Activated T-helper 9 cell treated with anti-CD3 and anti-CD28 coated beads, Interleukin-2, amount 50 U/mL, for 16 hours (primary cell): Measurements from ENCODE around the gene APOBEC3A.
"Not testable (repeated sequence)": the region's sequence is repeated elsewhere in the genome, so short reads cannot be mapped to it uniquely, and the experiment has no call there.

Experiments used
- DNase-seq: peaks from one replicate; pipeline ENCODE4 v3.0.0-alpha.2; 2020; ENCODE audit warnings: low read depth

APOBEC3A gene

DNA sequence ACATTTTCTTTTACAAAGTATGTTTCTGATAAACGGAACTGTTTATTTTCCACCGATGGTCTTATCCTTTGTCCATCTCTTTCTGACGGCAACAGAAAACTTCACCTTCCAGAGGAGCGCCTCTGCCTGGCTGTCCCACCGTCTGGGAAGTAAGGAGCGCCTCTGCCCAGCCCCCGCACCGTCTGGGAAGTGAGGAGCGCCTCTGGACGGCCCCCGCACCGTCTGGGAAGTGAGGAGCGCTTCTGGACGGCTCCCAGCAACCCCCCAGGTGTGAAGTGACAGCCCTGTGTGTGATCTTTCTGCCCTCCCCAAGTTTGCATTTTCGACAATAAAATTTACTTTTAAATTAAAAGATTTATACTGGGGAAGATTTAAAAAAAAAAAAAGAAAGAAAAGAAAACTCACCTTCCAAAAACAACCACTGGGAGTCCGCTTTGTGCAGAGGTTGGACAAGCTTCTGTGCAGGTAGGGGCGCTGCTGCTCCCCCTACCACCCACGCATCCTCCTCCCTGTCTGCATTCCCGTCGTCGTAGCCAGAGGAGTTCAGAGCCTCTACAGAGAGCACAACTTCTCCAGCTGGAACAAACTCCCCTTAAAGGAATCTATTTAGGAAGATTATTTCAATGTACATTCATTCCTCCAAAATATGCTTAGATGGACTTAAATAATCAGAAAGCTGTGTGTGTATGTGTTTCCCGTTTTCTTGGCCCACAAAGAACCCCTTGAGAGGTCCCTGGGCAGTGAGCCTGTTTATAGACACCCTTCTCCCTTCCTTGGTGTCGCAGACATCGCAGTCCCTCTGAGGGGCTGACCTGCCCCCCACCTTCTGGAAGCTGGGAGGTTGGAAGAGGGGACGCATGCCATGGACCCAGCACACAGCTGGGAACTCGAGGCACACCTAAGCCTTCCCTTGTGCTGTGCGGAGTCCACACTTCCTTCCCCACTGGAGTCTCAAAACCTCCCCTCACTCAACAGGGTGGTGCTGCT is 23.9 kb downstream of the APOBEC3A start:
- no peak for DNase-seq

- peak; percentile 56 for DNase-seq
Observed at GRCh38 chr22:38981992-38982927, 24.9 kb downstream of the APOBEC3A start, which contains the start of gene APOBEC3B. APOBEC3B (plus strand) TSS chr22:38982347; CDS start chr22:38982454, 107 bp downstream.

DNA sequence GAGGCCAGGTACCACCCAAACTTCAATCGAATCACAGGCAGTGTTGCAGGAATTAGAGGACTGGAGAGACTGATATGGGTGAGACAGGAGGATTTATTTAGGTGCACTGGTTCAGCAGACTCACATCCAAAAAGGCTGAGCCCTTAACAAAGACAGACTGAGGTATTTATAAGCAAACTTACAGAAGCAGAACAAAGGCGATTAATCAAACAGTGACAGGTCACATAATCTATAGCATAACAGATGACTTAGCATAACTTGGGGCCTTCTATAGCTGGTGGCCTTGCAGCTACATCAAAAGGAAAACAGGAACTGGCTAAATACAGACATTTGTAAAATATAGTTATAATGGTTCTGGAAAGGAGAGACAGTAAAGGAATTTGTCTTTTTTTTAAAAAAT is 26.8 kb downstream of the APOBEC3A start:
- no peak for DNase-seq

DNA sequence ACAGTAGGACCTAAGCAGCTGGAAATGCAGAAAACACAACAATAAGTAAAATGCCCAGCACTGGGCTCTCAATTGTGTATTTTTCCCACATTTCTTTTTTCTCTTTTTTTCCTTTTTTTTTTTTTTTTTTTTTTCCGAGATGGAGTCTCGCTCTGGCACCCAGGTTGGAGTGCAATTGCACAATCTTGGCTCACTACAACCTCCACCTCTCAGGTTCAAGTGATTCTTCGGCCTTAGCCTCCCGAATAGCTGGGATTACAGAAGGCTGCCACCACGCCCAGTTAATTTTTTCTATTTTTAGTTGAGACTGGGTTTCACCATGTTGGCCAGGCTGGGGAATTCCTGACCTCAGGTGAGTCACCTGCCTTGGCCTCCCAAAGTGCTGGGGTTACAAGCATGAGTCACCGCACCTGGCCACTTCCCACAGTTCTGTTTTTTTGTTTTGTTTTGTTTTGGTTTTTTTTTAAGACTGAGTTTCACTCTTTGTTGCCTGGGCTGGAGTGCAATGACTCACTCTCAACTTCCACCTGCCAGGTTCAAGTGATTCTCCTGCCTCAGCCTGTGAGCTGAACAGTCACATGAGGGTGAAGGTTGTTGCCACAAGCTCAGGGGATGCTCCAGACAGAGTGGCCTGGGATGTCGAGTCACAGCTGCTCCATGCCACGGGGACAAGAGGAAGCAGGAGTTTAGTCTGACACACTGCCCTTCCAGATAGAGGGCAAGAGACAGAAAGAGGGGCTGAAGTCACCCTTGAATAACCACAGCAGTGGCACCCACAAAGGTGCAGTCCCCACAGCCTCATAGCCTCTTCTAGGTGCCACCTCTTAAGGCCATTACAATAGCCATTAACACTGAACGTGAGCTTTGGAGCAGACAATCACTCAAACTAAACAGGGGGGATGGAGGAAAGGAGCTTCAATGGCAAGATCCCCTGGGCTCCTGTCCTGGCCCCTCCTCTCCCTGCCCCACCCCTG is 27.7 kb downstream of the APOBEC3A start:
- DNase-seq: peak; percentile 80

- no peak for DNase-seq
Observed at GRCh38 chr22:38986629-38987028, 29.2 kb downstream of the APOBEC3A start.

- DNase-seq: no peak
Observed at GRCh38 chr22:38987171-38987895, 29.9 kb downstream of the APOBEC3A start.

DNA sequence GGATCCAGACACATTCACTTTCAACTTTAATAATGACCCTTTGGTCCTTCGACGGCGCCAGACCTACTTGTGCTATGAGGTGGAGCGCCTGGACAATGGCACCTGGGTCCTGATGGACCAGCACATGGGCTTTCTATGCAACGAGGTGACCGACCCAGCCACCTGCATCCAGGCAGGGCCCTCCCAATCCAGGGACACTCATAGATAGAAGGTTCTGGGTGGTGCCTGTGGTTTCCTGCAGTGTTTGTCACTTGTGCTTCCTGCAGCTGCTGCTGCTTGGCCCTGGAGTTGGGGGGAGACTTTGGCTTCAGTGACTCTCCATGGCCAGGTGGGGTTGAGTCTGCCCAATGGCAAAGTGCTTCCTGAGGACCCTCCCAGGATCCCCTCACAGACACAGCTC is 32.1 kb downstream of the APOBEC3A start:
- peak; percentile 16 for DNase-seq

DNA sequence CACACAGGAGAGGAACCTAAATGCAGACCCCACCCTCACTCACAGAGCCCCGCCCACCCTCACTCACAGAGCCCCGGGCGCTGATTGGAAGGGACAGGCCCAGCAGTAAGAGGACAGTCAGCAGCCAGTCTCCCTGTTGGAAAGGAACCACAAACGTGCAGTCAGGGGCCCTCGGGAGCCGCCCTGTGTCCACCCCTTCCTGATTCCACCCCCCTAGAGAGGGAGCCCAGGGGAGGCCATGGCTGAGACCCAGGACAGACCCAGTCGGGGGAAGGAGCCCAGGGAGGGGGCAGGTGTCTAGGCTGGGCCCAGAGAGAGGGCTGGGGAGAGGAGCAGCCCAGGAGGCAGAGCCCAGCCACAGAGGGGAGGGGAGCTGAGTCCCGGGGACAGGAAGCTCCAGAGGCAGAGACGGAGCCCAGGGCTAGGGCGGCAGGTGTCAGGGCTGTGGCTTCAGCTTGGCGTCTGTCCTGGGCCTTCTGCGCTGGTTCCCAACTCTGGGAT is 35.5 kb downstream of the APOBEC3A start:
- not testable (repeated sequence) for DNase-seq

DNA sequence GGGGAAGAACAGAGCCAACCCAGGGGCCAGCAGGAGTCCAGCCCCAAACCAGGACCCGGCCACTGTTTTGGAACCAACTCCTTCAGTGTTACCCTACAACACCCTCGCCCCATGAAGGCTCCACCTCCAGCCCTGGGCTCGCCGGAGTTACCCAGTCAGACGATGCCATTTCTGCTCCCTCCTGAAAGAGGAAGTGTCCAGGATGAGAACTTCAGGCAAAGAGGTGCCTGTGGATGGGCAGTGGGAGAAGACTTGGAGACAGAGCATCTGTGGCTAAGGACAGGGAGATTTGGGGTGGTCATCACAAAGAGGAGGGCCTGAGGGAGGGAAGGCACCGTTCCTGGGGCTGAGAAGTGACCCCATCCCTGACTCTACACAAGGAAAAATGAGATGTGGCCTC is 38.7 kb downstream of the APOBEC3A start:
- no peak for DNase-seq

DNA sequence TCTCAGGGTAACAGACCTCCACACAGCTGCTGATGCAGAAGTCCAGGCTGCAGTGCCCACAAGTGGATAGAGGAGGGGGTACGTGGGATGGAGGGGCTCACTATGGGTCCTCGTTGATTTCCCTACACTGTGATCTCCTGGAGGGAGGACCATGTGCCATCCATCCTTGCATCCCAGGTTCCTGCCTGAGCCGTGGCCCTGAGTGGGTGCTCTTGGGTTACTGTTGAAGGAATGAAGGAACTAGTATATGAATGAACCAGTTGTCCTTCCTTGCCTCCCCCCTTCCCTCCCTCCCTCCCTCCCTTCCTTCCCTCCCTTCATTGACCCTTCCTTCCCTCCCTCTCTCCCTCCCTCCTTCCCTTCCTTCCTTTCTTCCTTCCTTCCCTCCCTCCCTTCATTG is 40.1 kb downstream of the APOBEC3A start:
- no peak for DNase-seq

DNA sequence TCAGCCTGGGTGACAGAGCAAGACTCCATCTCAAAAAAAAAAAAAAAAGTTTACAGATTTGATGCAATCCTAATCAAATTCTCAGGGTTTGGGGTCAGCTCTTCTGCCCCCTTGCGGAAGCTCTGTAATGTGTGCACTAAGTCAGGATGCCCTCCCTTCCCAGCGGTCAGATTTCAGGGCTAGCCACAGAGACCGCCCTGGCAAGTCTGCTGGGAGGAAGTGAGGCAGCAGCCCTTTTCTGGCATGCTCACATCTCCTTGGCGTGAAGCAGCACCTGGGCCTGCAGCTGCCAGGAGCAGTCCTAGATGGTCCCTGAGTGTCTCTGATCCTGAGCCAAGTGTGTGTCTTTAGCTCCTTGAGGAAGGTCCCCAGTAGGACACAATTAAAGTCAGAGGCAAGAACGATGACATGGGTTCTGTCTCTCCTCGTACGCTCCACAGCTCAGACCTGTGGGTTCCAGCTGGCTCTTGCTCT is 45.8 kb downstream of the APOBEC3A start:
- DNase-seq: peak; percentile 59

GRCh38 chr22:39007177-39007576 is 49.8 kb downstream of the APOBEC3A start:
- DNase-seq: no peak

DNA sequence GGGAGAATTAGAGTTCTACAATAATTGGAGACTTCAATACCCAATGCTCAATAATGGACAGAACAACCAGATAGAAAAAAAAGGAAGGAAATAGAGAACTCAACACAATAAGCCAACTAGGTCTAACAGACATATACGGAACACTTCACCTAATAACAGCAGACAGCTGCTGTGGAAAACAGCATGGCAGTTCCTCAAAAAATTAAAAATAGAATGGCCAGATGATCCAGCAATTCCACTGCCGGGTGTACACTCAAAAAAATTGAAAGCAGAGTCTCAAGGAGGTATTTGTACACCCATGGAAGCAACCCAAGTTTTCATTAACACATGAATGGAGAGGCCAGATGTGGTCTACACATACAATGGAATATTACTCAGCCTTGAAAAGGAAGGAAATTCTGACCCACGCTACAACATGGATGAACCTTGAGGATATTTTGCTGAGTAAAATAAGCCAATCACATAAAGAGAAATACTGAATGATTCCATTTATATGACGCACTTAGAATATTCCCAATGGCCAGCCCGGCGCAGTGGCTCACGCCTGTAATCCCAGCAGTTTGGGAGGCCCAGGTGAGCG is 51.0 kb downstream of the APOBEC3A start:
- not testable (repeated sequence) for DNase-seq

GRCh38 chr22:39010946-39011345 is 53.5 kb downstream of the APOBEC3A start:
- DNase-seq: no peak
